Stimulated activated CD8-positive, alpha-beta memory T cell treated with anti-CD3 and anti-CD28 coated beads, Interleukin-4, amount 100 ng/mL, for 24 hours (primary cell): ENCODE results near the gene CPNE4.

Experiments used
- DNase-seq: peaks from one replicate; pipeline ENCODE4 v3.0.0-alpha.2; 2020; ENCODE audit warnings: low read depth

Gene CPNE4

DNA sequence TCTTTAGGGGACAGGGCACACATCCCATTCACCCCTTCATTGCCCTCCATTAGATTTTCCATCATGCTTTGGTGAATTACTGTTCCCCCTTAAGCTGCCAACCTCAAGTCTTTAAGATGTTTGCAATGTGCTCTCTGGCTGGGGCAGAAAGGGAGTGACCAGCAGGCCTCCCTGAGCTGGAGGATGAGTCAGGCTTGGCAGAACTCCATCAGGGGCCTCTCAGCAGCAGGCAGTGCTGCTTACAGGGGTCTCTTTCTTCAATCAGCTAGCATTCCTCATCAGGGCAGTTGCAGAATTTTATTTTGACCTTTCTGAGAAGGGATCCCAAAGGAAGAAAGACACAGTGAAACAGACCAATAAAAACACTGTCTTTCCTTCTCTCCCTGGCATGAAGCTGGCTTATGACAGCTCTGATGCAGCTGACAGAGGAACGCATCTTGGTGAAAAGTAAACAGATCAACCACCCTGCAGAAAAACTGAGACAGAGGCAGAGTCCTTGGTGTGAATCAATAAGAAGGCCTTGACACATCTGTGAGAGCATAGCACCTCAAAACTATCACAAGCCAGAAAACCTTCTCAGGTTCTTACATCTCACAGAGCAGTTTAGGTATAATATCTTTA, 443.3 kb downstream of the CPNE4 start:
- no peak for DNase-seq

GRCh38 chr3:131586277-131586676, 448.5 kb downstream of the CPNE4 start:
- no peak for DNase-seq

- no peak for DNase-seq
These were observed 452.4 kb downstream of the CPNE4 start for GRCh38 chr3:131582438-131582837.

- DNase-seq, result no peak
These were observed 466.4 kb downstream of the CPNE4 start for GRCh38 chr3:131568460-131568859.

GRCh38 chr3:131564812-131565211, 470.0 kb downstream of the CPNE4 start:
- no peak for DNase-seq

DNA sequence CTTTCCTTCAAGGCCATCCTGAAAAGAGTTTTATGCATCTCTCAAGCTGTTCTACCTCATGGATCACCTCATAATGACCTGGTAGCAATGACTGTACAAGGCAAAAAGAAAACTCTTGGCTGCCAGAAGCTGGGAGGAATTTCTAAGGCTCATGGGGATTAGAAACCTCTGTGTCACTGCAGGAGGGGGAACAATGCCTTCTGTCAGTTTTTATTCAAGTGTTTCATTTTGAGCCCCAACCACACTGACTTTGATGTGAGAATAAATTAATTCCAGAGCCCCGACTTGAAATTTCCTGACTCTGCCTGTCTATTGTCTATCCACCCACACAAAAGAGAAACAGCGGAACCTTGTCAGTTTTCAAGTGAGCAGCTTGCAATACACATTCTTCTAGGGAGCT, 473.3 kb downstream of the CPNE4 start:
- no peak for DNase-seq

DNA sequence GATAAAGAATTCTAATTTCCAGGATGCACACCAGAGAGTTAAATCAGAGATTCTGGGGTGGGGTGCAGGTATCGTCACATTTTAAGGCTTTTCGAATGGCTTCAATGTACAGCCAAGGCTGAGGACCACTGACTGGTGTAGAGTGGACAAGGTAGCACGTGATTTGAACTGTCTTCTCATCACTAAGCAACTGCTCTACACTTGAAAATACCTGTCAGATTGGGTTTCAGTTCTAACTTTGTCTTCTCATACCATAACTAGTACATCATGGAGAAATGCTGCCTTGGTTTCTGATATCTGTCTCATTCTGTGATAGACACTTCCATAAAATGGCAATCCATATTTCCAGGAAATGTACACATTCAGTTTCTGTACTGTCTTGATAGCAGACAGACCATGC, 474.0 kb downstream of the CPNE4 start:
- DNase-seq, result no peak

DNA sequence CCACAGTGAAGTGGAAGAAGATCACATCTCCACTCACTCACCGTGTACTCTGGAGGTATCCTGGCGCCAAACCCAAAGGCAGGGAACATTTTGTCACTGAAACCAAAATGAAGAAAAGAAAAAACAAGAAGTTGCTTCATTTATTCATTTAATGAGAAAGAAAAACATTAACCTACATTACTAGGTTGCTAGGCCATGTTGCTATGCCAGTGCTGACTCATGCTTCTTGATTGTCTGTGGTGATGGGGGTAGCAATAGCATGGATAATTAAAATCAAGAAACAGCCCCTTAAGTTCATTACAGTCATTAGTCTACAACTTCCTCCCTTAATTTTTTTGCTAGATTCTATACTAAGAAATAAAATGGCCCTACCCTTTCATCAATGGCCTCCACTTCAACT, 479.4 kb downstream of the CPNE4 start:
- no peak for DNase-seq

- DNase-seq, result no peak
These were observed 481.1 kb downstream of the CPNE4 start for GRCh38 chr3:131553495-131554247.

DNA sequence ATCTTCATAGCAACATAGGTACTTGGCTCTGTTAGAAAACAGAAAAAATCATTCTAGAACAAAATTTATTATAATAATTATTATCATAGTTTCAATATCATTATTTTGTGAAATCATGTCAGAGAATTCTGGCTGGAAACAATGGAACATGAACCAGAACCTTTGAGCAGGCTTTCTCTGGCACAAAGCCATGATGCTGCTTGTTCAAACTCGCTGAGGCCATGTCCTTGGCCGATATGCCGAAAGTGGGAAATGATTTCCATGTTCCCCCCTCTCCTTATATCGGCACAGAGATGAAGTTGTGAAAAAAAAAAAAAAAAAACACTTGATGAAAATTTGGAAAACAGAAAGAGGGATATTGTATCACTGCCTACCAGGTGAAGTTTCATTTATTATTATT, 483.1 kb downstream of the CPNE4 start:
- DNase-seq, result no peak

DNA sequence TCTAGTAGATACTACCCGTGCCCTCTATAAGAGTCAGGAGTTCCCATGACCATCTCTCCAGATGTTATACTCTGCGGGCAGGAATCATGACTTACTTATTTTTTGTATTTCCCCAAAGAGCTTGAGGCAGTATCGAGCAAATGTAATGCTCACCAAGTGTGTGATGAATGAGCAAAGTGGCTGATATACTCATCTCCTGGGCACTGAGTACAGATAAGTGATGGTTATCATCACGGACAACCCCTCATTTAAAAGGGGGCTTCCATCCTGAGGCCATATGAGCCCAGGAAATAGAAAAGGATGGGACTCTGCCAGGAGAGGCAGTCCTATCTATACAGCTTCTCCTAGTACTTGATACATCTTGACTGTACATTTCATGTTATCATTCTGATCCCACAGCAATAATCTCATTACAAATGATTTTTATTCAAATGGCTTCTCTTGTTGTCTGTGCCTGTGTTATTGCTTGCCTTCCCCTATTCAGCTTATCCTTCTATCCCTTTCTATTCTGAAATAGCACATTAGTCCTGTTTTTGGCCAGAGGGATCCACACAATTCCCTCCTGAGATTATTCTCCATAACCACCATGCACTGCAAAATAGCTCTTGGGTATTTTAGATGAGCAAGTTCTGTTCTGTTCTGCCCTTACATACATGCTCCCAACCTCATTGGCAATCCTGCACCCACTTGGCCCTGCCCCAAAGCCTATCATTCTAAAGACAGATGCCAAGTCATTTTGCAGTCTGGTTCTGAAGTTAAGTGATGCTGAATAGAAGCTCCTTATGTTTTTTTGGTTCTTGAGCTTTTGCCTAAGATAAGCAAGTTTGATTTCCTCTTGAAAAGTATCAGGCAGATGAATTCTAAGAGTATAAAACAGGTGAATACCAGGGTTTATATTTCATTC, 484.0 kb downstream of the CPNE4 start:
- no peak for DNase-seq

DNA sequence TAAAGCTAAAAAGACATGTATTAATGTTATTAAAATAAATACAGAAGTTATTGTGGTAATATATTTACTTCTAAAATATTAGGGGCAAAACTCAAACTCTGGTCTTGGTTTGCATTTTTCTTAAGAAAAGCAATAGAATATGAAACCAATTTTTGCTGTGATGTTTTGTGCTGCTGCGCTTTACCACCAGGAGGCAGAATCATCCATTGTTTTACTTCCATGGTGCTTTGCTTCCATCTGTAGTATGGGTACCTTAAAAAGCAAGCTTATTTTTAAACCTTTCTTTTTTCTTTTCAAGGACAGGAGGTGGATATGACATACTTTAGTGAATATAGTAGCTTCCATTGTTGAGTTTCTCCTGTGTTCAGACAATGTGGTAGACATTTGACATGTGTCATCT, 485.5 kb downstream of the CPNE4 start:
- DNase-seq, result no peak

- DNase-seq, result no peak
These were observed 487.2 kb downstream of the CPNE4 start for GRCh38 chr3:131547585-131547984.

- no peak for DNase-seq
These were observed 488.4 kb downstream of the CPNE4 start for GRCh38 chr3:131546441-131546840.

DNA sequence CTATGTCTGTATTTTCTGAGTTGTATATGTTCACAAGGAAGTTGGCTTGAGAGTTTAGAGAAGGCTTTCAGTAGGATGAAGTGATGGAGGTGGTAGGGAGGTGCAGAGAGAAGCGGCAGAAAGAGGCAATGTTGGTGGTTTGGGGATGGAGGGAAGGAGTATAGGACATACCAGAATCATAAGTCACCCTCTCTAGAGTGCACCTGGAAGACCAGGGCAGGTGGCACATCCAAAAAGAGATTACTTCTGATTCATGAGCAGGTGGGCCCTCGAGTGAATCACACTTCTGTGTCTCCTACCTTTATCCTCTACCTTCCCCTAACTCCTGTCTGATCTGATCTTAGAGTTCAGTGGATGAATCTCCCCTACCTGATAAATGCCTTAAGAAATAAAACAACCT, 490.3 kb downstream of the CPNE4 start:
- DNase-seq, result no peak

GRCh38 chr3:131543714-131544113, 491.1 kb downstream of the CPNE4 start:
- DNase-seq, result no peak

DNA sequence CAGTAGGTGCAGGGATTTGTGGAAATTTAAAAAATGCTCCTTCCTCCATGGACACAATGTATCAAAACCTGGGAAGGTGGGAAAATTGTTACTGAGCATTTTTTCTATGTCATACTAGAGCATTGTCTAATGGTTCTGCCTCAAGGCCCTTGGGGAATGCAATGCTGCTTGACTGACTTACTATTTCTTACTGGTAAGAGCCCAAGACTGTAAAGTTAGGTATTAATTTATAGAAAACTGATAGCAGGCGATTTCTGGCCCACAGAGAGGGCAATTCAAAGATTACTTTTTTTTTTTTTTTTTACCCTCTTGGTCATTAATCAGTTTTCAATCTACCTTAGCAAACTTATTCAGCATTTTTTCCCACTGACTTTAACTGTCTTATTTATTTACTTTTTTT, 493.5 kb downstream of the CPNE4 start:
- DNase-seq, result no peak

DNA sequence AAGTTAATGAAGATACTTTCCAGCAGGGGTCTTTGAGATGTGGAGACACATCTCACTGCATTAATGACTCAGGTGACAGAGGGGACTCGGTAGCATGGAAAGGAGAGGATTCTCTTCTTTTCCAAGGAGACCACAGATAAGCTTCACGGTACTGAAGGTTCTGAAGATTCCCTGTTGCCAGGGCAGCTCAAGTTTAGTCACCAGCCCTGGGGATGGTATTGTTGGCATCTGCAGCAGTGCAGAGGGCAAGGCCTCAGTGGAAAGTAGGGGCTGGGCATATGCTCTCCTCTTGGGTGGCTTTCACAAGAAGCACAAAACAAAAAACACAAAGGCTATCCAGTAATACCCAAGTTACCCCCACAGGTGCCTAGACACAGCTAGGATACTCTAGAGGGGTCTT, 494.0 kb downstream of the CPNE4 start:
- DNase-seq, result no peak

DNA sequence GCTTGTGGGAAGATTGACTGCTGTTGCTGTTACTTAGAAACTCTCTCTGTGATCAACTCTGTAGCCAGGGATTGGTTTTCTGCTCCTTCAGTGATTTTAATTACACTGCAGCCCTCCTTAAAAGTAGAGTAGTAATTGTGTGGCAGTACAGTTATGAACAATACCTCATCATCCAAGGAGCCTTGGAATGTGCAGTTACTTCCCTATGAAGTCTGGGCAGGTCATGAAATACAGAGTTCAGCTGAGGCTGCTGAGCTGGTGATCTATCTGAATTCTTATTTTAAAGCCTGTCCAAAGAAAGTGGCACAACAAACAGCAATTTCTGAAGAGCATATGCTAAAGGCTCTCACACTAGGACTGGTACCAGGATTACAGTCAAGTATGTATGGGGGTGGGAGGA, 494.7 kb downstream of the CPNE4 start:
- DNase-seq, result no peak

GRCh38 chr3:131538968-131539367, 495.8 kb downstream of the CPNE4 start:
- no peak for DNase-seq

- DNase-seq, result no peak
These were observed 497.3 kb downstream of the CPNE4 start for GRCh38 chr3:131537531-131537930.

- no peak for DNase-seq
These were observed 499.2 kb downstream of the CPNE4 start for GRCh38 chr3:131535596-131535995.

GRCh38 chr3:131535131-131535530, 499.7 kb downstream of the CPNE4 start:
- no peak for DNase-seq
